Testis (tissue), 5 donors: ENCODE results near the gene SPG11. TPM values are rescaled to one million over a fixed set of nuclear protein-coding genes. Genes with fewer than 3 reads are reported as not detected.

Source experiments
- DNase-seq: peaks from one replicate; pipeline ENCODE4 v3.0.0-alpha.2; 2019
- H3K27ac ChIP-seq, 2 donors: fragments of 200-600 bp; sonication (generic); one replicate each; pipeline ENCODE4 v1.5.1; 2019
- H3K27me3 ChIP-seq: fragments of 200-600 bp; sonication (generic); one replicate; pipeline ENCODE4 v1.5.1; 2019
- H3K36me3 ChIP-seq: fragments of 200-600 bp; sonication (generic); one replicate; pipeline ENCODE4 v1.5.1; 2017; ENCODE audit warnings: low read depth; ENCODE audit errors: missing control alignments
- H3K4me1 ChIP-seq: fragments of 200-600 bp; sonication (generic); one replicate; pipeline ENCODE4 v1.5.1; 2019
- H3K4me3 ChIP-seq, 2 donors: fragments of 200-600 bp; sonication (generic); one replicate each; pipeline ENCODE4 v1.5.1; 2017 to 2019
- H3K9me3 ChIP-seq: fragments of 200-600 bp; sonication (generic); one replicate; pipeline ENCODE4 v1.5.1; 2017
- CTCF ChIP-seq, 3 experiments: fragments of 450-650 bp in 2 of 3; fragments of 200-600 bp in 1 of 3; sonication (generic) in 1 of 3; IDR thresholded peaks; one replicate each; pipeline ENCODE4 v1.5.1; 2016 to 2019; ENCODE audit warnings: antibody characterized with exemption in 3 of 3, mild to moderate bottlenecking in 2 of 3, moderate library complexity in 1 of 3
- POLR2A ChIP-seq: fragments of 450-650 bp; IDR thresholded peaks from one replicate; pipeline ENCODE4 v1.6.1; 2017; ENCODE audit warnings: antibody characterized with exemption, mild to moderate bottlenecking, moderate library complexity
- WGBS, 2 donors: methylation state at CpG; one replicate each; pipeline ENCODE4 v1.1.5; 2018; 5-methylcytosine and 5-hydroxymethylcytosine counted together
- intact Hi-C: fragments of 100-400 bp; cut with DNase I; formaldehyde crosslinking; loops from one replicate; pipeline ENCODE4 v1.15.1; 2023; ENCODE audit warnings: low total_unique reads
- long read RNA-seq, 2 donors: transcript quantifications; one replicate each; lab custom pipeline, GENCODE V29; 2026
- polyA plus RNA-seq: library from polyadenylated mRNA; stranded (reverse); fragments of 350-450 nt; fragmentation: Illumina TruSeq; extraction: RNeasy Lipid Tissue Mini Kit (QIAGEN cat#74804); gene quantifications from one replicate; pipeline ENCODE4 v1.2.3, GENCODE V29; 2014; ENCODE audit warnings: low read depth, low replicate concordance; ENCODE audit not compliant: insufficient read depth
- total RNA-seq, 2 donors: library from RNA; depleted of rRNA; stranded (reverse); fragments of >200 nt; gene quantifications; one replicate each; pipeline ENCODE4 v1.2.3, GENCODE V29; 2016

SPG11 gene
- 100 to 1,000 TPM; 127 to 137 TPM for total RNA-seq
- 89.6 TPM for polyA plus RNA-seq
- long read RNA-seq, donor 1, partial matches to known transcripts = 5 of 7 reads
- long read RNA-seq, donor 1, other reads (novel, unspliced or antisense) = 0 of 7 reads
- long read RNA-seq, donor 2, partial matches to known transcripts = 0 of 1 reads
- long read RNA-seq, donor 2, other reads (novel, unspliced or antisense) = 0 of 1 reads

GRCh38 chr15:44663410-44664308 lies at the start of gene SPG11:
Gene SPG11 (minus strand): TSS chr15:44663662. CDS start chr15:44663647, 15 bp downstream.
- peak within 1 kb of the TSS; percentile 99 for H3K4me3 ChIP-seq
- peak; percentile 98 for DNase-seq
- intact Hi-C loops = loop anchor here (5.0 kb wide), 1 partner anchor 74 kb away; the partner anchor contains the start of gene TRIM69
- H3K27me3 ChIP-seq = no peaks in the 10 kb centered on the region
- H3K27ac ChIP-seq = peak within 1 kb of the TSS; percentile 95 to 97
- peaks cover 3% of the 10 kb centered on the region for H3K4me1 ChIP-seq
- no peaks in the 10 kb centered on the region for H3K9me3 ChIP-seq
- TF ChIP-seq POLR2A (peak; percentile 66), CTCF (IDR thresholded peaks at IDR 0.05) (peak; percentile 89 to 97 (median 92))
- 10 to 35% methylated on average over 10 to 27 of the region's 53 CpGs for WGBS, 2 donors
- no peaks in the 10 kb centered on the region for H3K36me3 ChIP-seq

GRCh38 chr15:44712346-44713005 lies 49.0 kb upstream of the SPG11 start:
- H3K27ac ChIP-seq = peak overlapping the region; percentile 98 to 99
- TF ChIP-seq CTCF (IDR thresholded peaks at IDR 0.05) (no peak), POLR2A (no peak)
- peak overlapping the region; percentile 92 to 97 for H3K4me3 ChIP-seq
- H3K4me1 ChIP-seq = peaks cover 3% of the 10 kb centered on the region
- peak; percentile 84 for DNase-seq
- no peaks in the 10 kb centered on the region for H3K36me3 ChIP-seq
- WGBS, 2 donors = 5 to 8% methylated on average over 24 of the region's 24 CpGs
- no peaks in the 10 kb centered on the region for H3K9me3 ChIP-seq
- intact Hi-C loops = no loop called here
- H3K27me3 ChIP-seq = no peaks in the 10 kb centered on the region

- H3K36me3 ChIP-seq = no peaks in the 10 kb centered on the region
- DNase-seq = peak; percentile 54
- TF ChIP-seq POLR2A = no peak
- TF ChIP-seq CTCF (IDR thresholded peaks at IDR 0.05) = no peak
- H3K27me3 ChIP-seq = no peaks in the 10 kb centered on the region
- H3K27ac ChIP-seq = peak overlapping the region; percentile 98 to 99
- peak overlapping the region; percentile 92 to 97 for H3K4me3 ChIP-seq
- 0% methylated on average over 22 to 46 of the region's 46 CpGs for WGBS, 2 donors
- intact Hi-C loops = no loop called here
- peaks cover 3% of the 10 kb centered on the region for H3K4me1 ChIP-seq
- no peaks in the 10 kb centered on the region for H3K9me3 ChIP-seq
Measured at GRCh38 chr15:44711743-44712345, 48.4 kb upstream of the SPG11 start.

GRCh38 chr15:44711096-44711742 lies 47.8 kb upstream of the SPG11 start, which contains the start of the genes B2M and PATL2:
Gene B2M (plus strand): TSS chr15:44711517. CDS start chr15:44711547, 30 bp downstream.
Gene PATL2 (minus strand): TSS chr15:44711323. CDS start chr15:44676490, 34,833 bp downstream.
- 0% methylated on average over 14 to 37 of the region's 37 CpGs for WGBS, 2 donors
- intact Hi-C loops = no loop called here
- H3K27me3 ChIP-seq = no peaks in the 10 kb centered on the region
- no peaks in the 10 kb centered on the region for H3K9me3 ChIP-seq
- peak within 1 kb of the TSS; percentile 92 to 97 for H3K4me3 ChIP-seq
- peaks cover 3% of the 10 kb centered on the region for H3K4me1 ChIP-seq
- TF ChIP-seq CTCF (IDR thresholded peaks at IDR 0.05) (no peak), POLR2A (peak; percentile 90)
- H3K27ac ChIP-seq = peak within 1 kb of the TSS; percentile 98 to 99
- H3K36me3 ChIP-seq = no peaks in the 10 kb centered on the region
- DNase-seq = peak; percentile 97
